Daoy (cell line): ENCODE measurements around the gene DRC3. TPM values are rescaled to one million over a fixed set of nuclear protein-coding genes. Genes with fewer than 3 reads are reported as not detected.

Experiments used
- DNase-seq: peaks from one replicate; pipeline ENCODE4 v3.0.0-alpha.2; 2015; ENCODE audit warnings: low read depth
- total RNA-seq: library from RNA; depleted of rRNA; stranded (reverse); fragments of >200 nt; shearing (Covaris generic); gene quantifications from 2 replicates; pipeline ENCODE4 v1.2.3, GENCODE V29; 2014

The DRC3 gene
- total RNA-seq, 1 experiment from 2014 or later = 1.1 TPM

GRCh38 chr17:17965152-17965721 lies 7.4 kb upstream of the DRC3 start:
- no peak for DNase-seq

GRCh38 chr17:17966399-17966798 lies 6.3 kb upstream of the DRC3 start:
- no peak for DNase-seq

GRCh38 chr17:17970699-17971430 lies 1.8 kb upstream of the DRC3 start:
- no peak for DNase-seq

GRCh38 chr17:17971431-17972125 lies 1.1 kb upstream of the DRC3 start:
- DNase-seq = peak; percentile 33

GRCh38 chr17:17972952-17973254 lies 241 bp downstream of the DRC3 start:
- no peak for DNase-seq

GRCh38 chr17:17975436-17975835 lies 2.8 kb downstream of the DRC3 start:
- no peak for DNase-seq

GRCh38 chr17:17976931-17977570 lies 4.4 kb downstream of the DRC3 start:
- no peak for DNase-seq

- no peak for DNase-seq
These were observed 6.1 kb downstream of the DRC3 start for GRCh38 chr17:17978481-17979424.

GRCh38 chr17:17979778-17980177 lies 7.1 kb downstream of the DRC3 start:
- no peak for DNase-seq

GRCh38 chr17:17981330-17981729 lies 8.7 kb downstream of the DRC3 start:
- no peak for DNase-seq

- no peak for DNase-seq
These were observed 10.1 kb downstream of the DRC3 start for GRCh38 chr17:17982801-17983200.

GRCh38 chr17:17983376-17983775 lies 10.7 kb downstream of the DRC3 start:
- DNase-seq = no peak

GRCh38 chr17:17983776-17984175 lies 11.1 kb downstream of the DRC3 start:
- DNase-seq = no peak

- no peak for DNase-seq
These were observed 12.5 kb downstream of the DRC3 start for GRCh38 chr17:17985153-17985552.

GRCh38 chr17:17985555-17985954 lies 12.9 kb downstream of the DRC3 start:
- no peak for DNase-seq

GRCh38 chr17:17987187-17987896 lies 14.7 kb downstream of the DRC3 start:
- DNase-seq = no peak

- no peak for DNase-seq
These were observed 15.2 kb downstream of the DRC3 start for GRCh38 chr17:17987901-17988300.

- DNase-seq = no peak
These were observed 15.8 kb downstream of the DRC3 start for GRCh38 chr17:17988427-17988945.

- no peak for DNase-seq
These were observed 16.4 kb downstream of the DRC3 start for GRCh38 chr17:17989081-17989480.

GRCh38 chr17:17989618-17990017 lies 17.0 kb downstream of the DRC3 start:
- DNase-seq = no peak

- DNase-seq = peak; percentile 65
These were observed 17.6 kb downstream of the DRC3 start for GRCh38 chr17:17990282-17990681.
